NOMO-1 (cell line): ENCODE measurements around the gene MED20.

Experiments
- DNase-seq, 2 experiments: peaks; one replicate each; lab custom pipeline; 2025; ENCODE audit not compliant: unreplicated experiment in 2 of 2; lab: John Stamatoyannopoulos, UW

Gene MED20

GRCh38 chr6:41941280-41942066 is 20.5 kb upstream of the MED20 start, which contains the start of gene CCND3:
Gene CCND3, minus strand, starts transcription at chr6:41941808. Its CDS starts 159 bp downstream, at chr6:41941649.
- DNase-seq, result peak; percentile 91 to 96

GRCh38 chr6:41940759-41941279 is 19.9 kb upstream of the MED20 start:
- DNase-seq, result peak; percentile 46 to 54

- DNase-seq, result peak; percentile 23 to 50
These were observed 19.2 kb upstream of the MED20 start for GRCh38 chr6:41939848-41940758.

- DNase-seq, result peak; percentile 83 to 91
These were observed 18.4 kb upstream of the MED20 start for GRCh38 chr6:41939176-41939847.

GRCh38 chr6:41938590-41939175 is 17.7 kb upstream of the MED20 start:
- peak; percentile 49 to 52 for DNase-seq

- DNase-seq, result peak; percentile 93 to 94
These were observed 17.1 kb upstream of the MED20 start for GRCh38 chr6:41937861-41938574.

- no peak for DNase-seq
These were observed 16.5 kb upstream of the MED20 start for GRCh38 chr6:41937472-41937860.

GRCh38 chr6:41936073-41936837 is 15.3 kb upstream of the MED20 start:
- DNase-seq, result peak; percentile 94 to 99

- DNase-seq, result no peak
These were observed 14.7 kb upstream of the MED20 start for GRCh38 chr6:41935685-41936072.

- no peak for DNase-seq
These were observed 14.2 kb upstream of the MED20 start for GRCh38 chr6:41935193-41935574.

- peak; percentile 31 to 46 for DNase-seq
These were observed 13.6 kb upstream of the MED20 start for GRCh38 chr6:41934278-41935192.

GRCh38 chr6:41932378-41932777 is 11.4 kb upstream of the MED20 start:
- DNase-seq, result no peak

GRCh38 chr6:41931792-41932191 is 10.9 kb upstream of the MED20 start:
- no peak for DNase-seq

- DNase-seq, result no peak
These were observed 9.0 kb upstream of the MED20 start for GRCh38 chr6:41929924-41930323.

- no peak for DNase-seq
These were observed 6.3 kb upstream of the MED20 start for GRCh38 chr6:41927253-41927652.

- DNase-seq, result no peak
These were observed 1.2 kb upstream of the MED20 start for GRCh38 chr6:41922154-41922553.

GRCh38 chr6:41921712-41921998 is 716 bp upstream of the MED20 start:
- DNase-seq, result peak; percentile 43 to 45

GRCh38 chr6:41917528-41917927 is 3.4 kb downstream of the MED20 start:
- DNase-seq, result no peak
